H1 (cell line): ENCODE results near the gene FNDC5.

ENCODE experiments used
- BRCA1 ChIP-seq: IDR thresholded peaks from 2 replicates; pipeline ENCODE4 v1.6.1; 2012; ENCODE audit warnings: low read depth, low read length, improper control_type of control experiment
- CBX8 ChIP-seq: fragments of 300-800, 300-1000 bp; sonication (generic); IDR thresholded peaks from 2 replicates; pipeline ENCODE4 v1.7.1; 2016; ENCODE audit warnings: low read depth, low read length, borderline replicate concordance
- CTCF ChIP-seq, 3 experiments: IDR thresholded peaks; 1 replicate in 2 of 3; 2 replicates in 1 of 3; pipeline versions ENCODE4 v1.5.1 to v1.6.1; 2011; ENCODE audit warnings: low read length in 3 of 3, mild to moderate bottlenecking in 3 of 3, inconsistent platforms in 2 of 3, low read depth in 1 of 3, moderate library complexity in 1 of 3; ENCODE audit not compliant: insufficient read depth in 1 of 3; ENCODE audit errors: control extremely low read depth in 1 of 3
- EP300 ChIP-seq, 2 experiments: IDR thresholded peaks; 1 replicate in 1 of 2; 2 replicates in 1 of 2; pipeline ENCODE4 v1.6.1; 2011 to 2012; ENCODE audit warnings: low read depth in 2 of 2, low read length in 2 of 2, mild to moderate bottlenecking in 2 of 2, borderline replicate concordance in 1 of 2, inconsistent platforms in 1 of 2, moderate library complexity in 1 of 2
- EZH2 ChIP-seq: fragments of 200-600 bp; sonication (generic); IDR thresholded peaks from 2 replicates; pipeline ENCODE4 v1.7.1; 2012; ENCODE audit warnings: low read depth, mild to moderate bottlenecking, moderate library complexity, low read length, inconsistent platforms; ENCODE audit not compliant: severe bottlenecking
- HDAC2 ChIP-seq, 2 experiments: fragments of 300-600 bp in 1 of 2; sonication (generic) in 1 of 2; IDR thresholded peaks; 2 replicates each; pipeline ENCODE4 v1.6.1; 2011 to 2012; ENCODE audit warnings: low read depth in 2 of 2, low read length in 2 of 2, mild to moderate bottlenecking in 2 of 2, moderate library complexity in 2 of 2, borderline replicate concordance in 1 of 2, inconsistent platforms in 1 of 2
- POLR2A ChIP-seq, 2 experiments: IDR thresholded peaks; 1 replicate in 1 of 2; 2 replicates in 1 of 2; pipeline ENCODE4 v1.6.1; 2011; ENCODE audit warnings: low read depth in 2 of 2, low read length in 2 of 2, mild to moderate bottlenecking in 2 of 2; ENCODE audit errors: control extremely low read depth in 1 of 2
- POLR2AphosphoS5 ChIP-seq: IDR thresholded peaks from 2 replicates; pipeline ENCODE4 v1.6.1; 2011; ENCODE audit warnings: low read depth, low read length
- RBBP5 ChIP-seq: IDR thresholded peaks from 2 replicates; pipeline ENCODE4 v1.7.1; 2012; ENCODE audit warnings: low read depth, mild to moderate bottlenecking, inconsistent platforms, low read length, moderate library complexity, borderline replicate concordance
- TAF1 ChIP-seq: IDR thresholded peaks from 2 replicates; pipeline ENCODE4 v1.6.1; 2011; ENCODE audit warnings: mild to moderate bottlenecking, low read depth, low read length
- TEAD4 ChIP-seq: IDR thresholded peaks from 2 replicates; pipeline ENCODE4 v1.6.1; 2012; ENCODE audit warnings: low read depth, low read length, inconsistent platforms, mixed read lengths
- YY1 ChIP-seq: IDR thresholded peaks from 2 replicates; pipeline ENCODE4 v1.6.1; 2011; ENCODE audit warnings: low read depth, mild to moderate bottlenecking, low read length

- no peak for TF ChIP-seq CTCF (IDR thresholded peaks at IDR 0.05; ENCODE audit: control extremely low read depth in 1 of 3, insufficient read depth in 1 of 3, low read depth in 1 of 3, low read length in 3 of 3)
- TF ChIP-seq POLR2A (IDR thresholded peaks at IDR 0.05; ENCODE audit: control extremely low read depth in 1 of 2, low read depth in 2 of 2, low read length in 2 of 2) = no peak
- no peak for TF ChIP-seq YY1
- no peak for TF ChIP-seq TEAD4
- no peak for TF ChIP-seq POLR2AphosphoS5
- no peak for TF ChIP-seq RBBP5
- no peak for TF ChIP-seq EZH2
- TF ChIP-seq HDAC2 (IDR thresholded peaks at IDR 0.05; ENCODE audit: borderline replicate concordance in 1 of 2, low read depth in 2 of 2, low read length in 2 of 2) = no peak
- TF ChIP-seq EP300 (IDR thresholded peaks at IDR 0.05; ENCODE audit: borderline replicate concordance in 1 of 2, low read depth in 2 of 2, low read length in 2 of 2) = no peak
- no peak for TF ChIP-seq BRCA1
- TF ChIP-seq CBX8 = no peak
- no peak for TF ChIP-seq TAF1
These were observed 14.0 kb upstream of the FNDC5 start for GRCh38 chr1:32884726-32885125.
